Body of pancreas (tissue), 4 donors: ENCODE data around the gene NR2F2. TPM values are rescaled to one million over a fixed set of nuclear protein-coding genes. Genes with fewer than 3 reads are reported as not detected.

Experiments
- ATAC-seq: fragments of 150-250 bp; one replicate; pipeline ENCODE4 v1.9.1; 2016
- DNase-seq, 4 donors: peaks; one replicate each; pipeline ENCODE4 v3.0.0-alpha.2; 2019
- H3K27ac ChIP-seq, 4 donors: fragments of 200-600 bp; sonication (generic); 1 replicate in 3 of 4; 2 replicates in 1 of 4; pipeline versions ENCODE4 v1.5.1 to v1.6.1; 2016 to 2019; ENCODE audit warnings: mild to moderate bottlenecking in 1 of 4, mixed read lengths in 1 of 4, moderate library complexity in 1 of 4
- H3K27me3 ChIP-seq, 2 donors: fragments of 200-600 bp; sonication (generic); one replicate each; pipeline ENCODE4 v1.6.0; 2016; ENCODE audit warnings: mild to moderate bottlenecking in 1 of 2
- H3K36me3 ChIP-seq, 2 donors: fragments of 200-600 bp; sonication (generic); replicated peaks in 1 of 2; 2 replicates each; pipeline ENCODE4 v1.5.1; 2016; ENCODE audit warnings: low read depth in 2 of 2; ENCODE audit not compliant: insufficient read depth in 1 of 2
- H3K4me1 ChIP-seq: fragments of 200-600 bp; sonication (generic); one replicate; pipeline ENCODE4 v1.6.0; 2016
- H3K4me3 ChIP-seq, 2 donors: fragments of 200-600 bp; sonication (generic); 1 replicate in 1 of 2; 2 replicates in 1 of 2; pipeline ENCODE4 v1.5.1; 2016 to 2019
- H3K9me3 ChIP-seq, 3 donors: fragments of 200-600 bp; sonication (generic); 1 replicate in 2 of 3; 2 replicates in 1 of 3; pipeline ENCODE4 v1.5.1; 2016
- POLR2A ChIP-seq, 3 donors: fragments of 450-650 bp; IDR thresholded peaks; one replicate each; pipeline ENCODE4 v1.6.1; 2016; ENCODE audit warnings: antibody characterized with exemption in 3 of 3, mild to moderate bottlenecking in 2 of 3
- WGBS, 2 donors: methylation state at CpG; one replicate each; pipeline ENCODE4 v1.1.5; 2017; 5-methylcytosine and 5-hydroxymethylcytosine counted together
- intact Hi-C: fragments of 100-400 bp; cut with DNase I; formaldehyde crosslinking; loops from one replicate; pipeline ENCODE4 v1.15.1; 2023
- total RNA-seq, 2 donors: library from RNA; depleted of rRNA; stranded (reverse); fragments of >200 nt; gene quantifications; one replicate each; pipeline ENCODE4 v1.1.0, GENCODE V29; 2016
- TF ChIP-seq, protein P1 (sequence below), 7 experiments: fragments of 450-650 bp in 4 of 7; fragments of 200-600 bp in 3 of 7; sonication (generic) in 3 of 7; IDR thresholded peaks; one replicate each; pipeline ENCODE4 v1.5.1; 2016 to 2019; ENCODE audit warnings: antibody characterized with exemption in 7 of 7

Gene NR2F2
- total RNA-seq, result 10 to 100 TPM; 12.9 to 13.5 TPM

DNA sequence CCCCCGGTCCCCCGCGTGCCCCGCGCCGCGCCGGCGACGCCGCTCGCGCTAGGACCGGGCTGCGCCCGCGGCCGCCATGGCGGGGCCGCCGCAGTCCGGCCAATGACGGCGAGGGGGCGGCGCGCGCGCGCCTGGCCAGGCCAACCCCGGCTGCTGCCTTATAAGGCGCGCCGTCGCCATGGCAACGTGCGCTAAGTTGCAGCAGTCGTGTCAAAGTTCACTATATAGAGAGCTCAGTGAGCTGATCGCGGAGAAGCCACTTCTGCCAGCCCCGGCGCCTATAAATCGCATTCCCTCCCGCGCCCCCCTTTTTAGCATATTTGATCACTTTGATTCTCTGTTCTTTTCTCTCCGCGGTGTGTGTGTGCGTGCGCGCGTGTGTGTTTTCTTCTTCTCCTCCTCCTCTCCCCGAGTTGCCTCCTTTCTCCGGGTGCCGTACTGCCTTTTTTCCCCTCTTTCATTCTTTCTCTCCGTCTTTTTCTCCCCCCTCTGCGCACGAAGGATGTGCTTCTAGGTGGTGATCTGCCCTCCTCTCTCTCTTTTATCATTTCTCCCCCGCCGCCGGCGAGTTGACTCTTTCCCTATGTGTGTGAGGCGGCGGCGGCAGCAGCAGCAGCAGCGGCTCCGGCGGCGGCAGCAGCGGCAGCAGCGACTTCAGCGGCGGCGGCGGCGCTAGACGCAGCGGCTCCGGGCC, at the start of gene NR2F2:
Gene NR2F2 (plus strand): TSS at position 251 of the 694 bp plus-strand sequence. CDS start 1,406 bp downstream, outside the sequence.
- no peaks in the 10 kb centered on the region for H3K27me3 ChIP-seq
- DNase-seq (peak; percentile 96 to 99 (median 98)), ATAC-seq (peak; percentile 85)
- no peaks in the 10 kb centered on the region for H3K9me3 ChIP-seq
- TF ChIP-seq, protein P1, sequence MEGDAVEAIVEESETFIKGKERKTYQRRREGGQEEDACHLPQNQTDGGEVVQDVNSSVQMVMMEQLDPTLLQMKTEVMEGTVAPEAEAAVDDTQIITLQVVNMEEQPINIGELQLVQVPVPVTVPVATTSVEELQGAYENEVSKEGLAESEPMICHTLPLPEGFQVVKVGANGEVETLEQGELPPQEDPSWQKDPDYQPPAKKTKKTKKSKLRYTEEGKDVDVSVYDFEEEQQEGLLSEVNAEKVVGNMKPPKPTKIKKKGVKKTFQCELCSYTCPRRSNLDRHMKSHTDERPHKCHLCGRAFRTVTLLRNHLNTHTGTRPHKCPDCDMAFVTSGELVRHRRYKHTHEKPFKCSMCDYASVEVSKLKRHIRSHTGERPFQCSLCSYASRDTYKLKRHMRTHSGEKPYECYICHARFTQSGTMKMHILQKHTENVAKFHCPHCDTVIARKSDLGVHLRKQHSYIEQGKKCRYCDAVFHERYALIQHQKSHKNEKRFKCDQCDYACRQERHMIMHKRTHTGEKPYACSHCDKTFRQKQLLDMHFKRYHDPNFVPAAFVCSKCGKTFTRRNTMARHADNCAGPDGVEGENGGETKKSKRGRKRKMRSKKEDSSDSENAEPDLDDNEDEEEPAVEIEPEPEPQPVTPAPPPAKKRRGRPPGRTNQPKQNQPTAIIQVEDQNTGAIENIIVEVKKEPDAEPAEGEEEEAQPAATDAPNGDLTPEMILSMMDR (IDR thresholded peaks at IDR 0.05), result peak in 1 of 7 experiments; percentile 20
- peak; percentile 81 to 98 (median 97) for TF ChIP-seq POLR2A (IDR thresholded peaks at IDR 0.05)
- H3K4me1 ChIP-seq, result peaks cover 33% of the 10 kb centered on the region
- H3K36me3 ChIP-seq, result no peaks in the 10 kb centered on the region
- peak within 1 kb of the TSS; percentile 62 to 81 for H3K4me3 ChIP-seq
- intact Hi-C loops, result no loop called here
- 0 to 1% methylated on average over 39 to 78 of the region's 78 CpGs for WGBS, 2 donors
- H3K27ac ChIP-seq, result peak within 1 kb of the TSS; percentile 66 to 95 (median 94)

DNA sequence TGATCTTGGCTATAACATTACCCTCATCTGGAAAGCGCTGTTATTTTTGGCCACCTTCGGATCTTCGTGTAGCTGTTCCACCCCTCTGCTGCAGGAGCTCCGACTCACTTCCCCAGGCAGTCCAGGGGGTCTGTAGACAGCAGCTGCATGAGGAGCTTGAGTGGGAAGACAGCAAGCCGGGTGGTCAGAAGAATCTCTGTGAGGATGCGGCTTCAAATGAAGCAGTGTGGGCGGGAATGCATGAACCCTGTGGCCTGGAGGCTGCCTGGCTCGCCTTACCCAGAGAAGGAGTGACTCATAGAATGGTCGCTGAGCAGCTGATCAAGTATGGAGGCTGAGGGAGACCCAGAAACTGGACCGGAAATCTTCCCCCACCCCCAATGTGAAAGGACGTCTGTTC, 45.2 kb upstream of the NR2F2 start:
- ATAC-seq, result no peak
- DNase-seq, result peak in 1 of 4 donors; percentile 36

DNA sequence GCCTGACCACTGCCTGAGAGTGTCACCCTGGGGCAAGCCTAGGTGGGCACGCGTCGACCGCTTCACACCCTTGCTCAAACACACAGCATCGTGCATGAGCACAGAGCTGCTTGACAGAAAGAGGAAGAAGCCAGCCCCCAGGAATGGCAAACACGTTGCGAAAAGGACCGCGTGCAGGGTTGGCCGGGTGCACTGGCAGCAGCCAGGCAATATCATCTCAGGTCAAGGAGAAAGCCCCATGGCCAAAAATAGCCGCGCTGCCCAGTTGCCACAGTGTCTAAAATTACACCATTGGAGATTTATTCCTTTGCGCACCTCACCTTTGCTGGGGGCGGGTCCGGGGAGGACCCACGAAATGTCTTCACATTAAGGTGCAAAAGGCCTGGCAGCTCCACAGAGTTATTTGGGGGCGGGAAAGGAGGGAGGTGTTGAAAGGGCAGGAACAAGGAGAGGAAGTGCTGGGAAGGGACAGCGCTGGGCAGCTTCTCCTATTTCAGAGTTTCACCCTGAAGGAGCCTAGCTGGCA, 44.7 kb upstream of the NR2F2 start:
- no peak for TF ChIP-seq POLR2A (IDR thresholded peaks at IDR 0.05)
- TF ChIP-seq, protein P1 (IDR thresholded peaks at IDR 0.05), result no peak
- H3K27me3 ChIP-seq, result no peaks in the 10 kb centered on the region
- no peak for DNase-seq
- WGBS, 2 donors, result 84 to 89% methylated on average over 18 of the region's 18 CpGs
- H3K4me1 ChIP-seq, result no peaks in the 10 kb centered on the region
- no peaks in the 10 kb centered on the region for H3K36me3 ChIP-seq
- no peak overlapping the region for H3K4me3 ChIP-seq
- H3K27ac ChIP-seq, result no peak overlapping the region
- no peaks in the 10 kb centered on the region for H3K9me3 ChIP-seq
- intact Hi-C loops, result no loop called here
- no peak for ATAC-seq

More for the DNA sequence above, 45.2 kb upstream of the NR2F2 start:
- Histone ChIP-seq H3K36me3 (no peaks in the 10 kb centered on the region), H3K4me1 (no peaks in the 10 kb centered on the region), H3K4me3 (no peak overlapping the region), H3K27me3 (no peaks in the 10 kb centered on the region), H3K9me3 (no peaks in the 10 kb centered on the region), H3K27ac (no peak overlapping the region)
- intact Hi-C loops, result no loop called here
- 74 to 79% methylated on average over 11 of the region's 11 CpGs for WGBS, 2 donors
- TF ChIP-seq POLR2A (IDR thresholded peaks at IDR 0.05), result no peak
- TF ChIP-seq, protein P1 (IDR thresholded peaks at IDR 0.05), result no peak

DNA sequence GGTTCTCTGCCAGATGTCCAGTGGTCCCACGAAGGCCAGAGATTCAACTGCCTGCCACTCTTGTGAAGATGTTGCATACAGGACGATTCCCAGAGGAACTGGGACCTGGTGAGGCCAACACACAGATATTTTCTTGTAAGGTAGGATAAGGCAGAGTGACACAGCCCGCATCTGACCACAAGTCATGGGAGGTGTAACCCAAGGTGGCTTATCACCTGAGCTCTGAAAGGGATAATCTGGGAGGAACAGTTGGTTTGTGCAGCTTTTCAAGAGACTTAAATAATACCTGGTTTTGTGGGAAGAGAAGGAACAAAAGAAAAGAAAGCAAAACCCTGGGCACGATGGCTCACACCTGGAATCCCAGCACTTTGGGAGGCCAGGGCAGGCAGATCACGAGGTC, 39.8 kb upstream of the NR2F2 start:
- 66 to 68% methylated on average over 5 of the region's 5 CpGs for WGBS, 2 donors

More for the DNA sequence above, 39.8 kb upstream of the NR2F2 start:
- no peaks in the 10 kb centered on the region for H3K36me3 ChIP-seq
- H3K4me3 ChIP-seq, result no peak overlapping the region
- DNase-seq (no peak), ATAC-seq (no peak)
- H3K4me1 ChIP-seq, result no peaks in the 10 kb centered on the region
- no peaks in the 10 kb centered on the region for H3K9me3 ChIP-seq
- no peak overlapping the region for H3K27ac ChIP-seq
- intact Hi-C loops, result no loop called here
- H3K27me3 ChIP-seq, result no peaks in the 10 kb centered on the region
- TF ChIP-seq POLR2A (IDR thresholded peaks at IDR 0.05), result no peak
- TF ChIP-seq, protein P1 (IDR thresholded peaks at IDR 0.05), result no peak
